Transverse colon (tissue), 4 donors: ENCODE measurements around the gene GLOD4. TPM values are rescaled to one million over a fixed set of nuclear protein-coding genes. Genes with fewer than 3 reads are reported as not detected.
A peak's percentile ranks its signal among the peaks of the same experiment; 100 is the strongest.
"Not testable (repeated sequence)": the region's sequence is repeated elsewhere in the genome, so short reads cannot be mapped to it uniquely, and the experiment has no call there.

Experiments
- DNase-seq: peaks from one replicate; pipeline ENCODE4 v3.0.0-alpha.2; 2019
- H3K27ac ChIP-seq, 4 donors: fragments of 200-600 bp; sonication (generic); 2 replicates each; pipeline ENCODE4 v1.5.1; 2016 to 2018; ENCODE audit warnings: inconsistent platforms in 4 of 4
- H3K27me3 ChIP-seq: fragments of 200-600 bp; sonication (generic); 2 replicates; pipeline ENCODE4 v1.5.1; 2017; ENCODE audit warnings: inconsistent platforms
- H3K36me3 ChIP-seq, 4 donors: fragments of 200-600 bp; sonication (generic); 2 replicates each; pipeline ENCODE4 v1.5.1; 2017 to 2019; ENCODE audit warnings: inconsistent platforms in 4 of 4
- H3K4me1 ChIP-seq, 4 donors: fragments of 200-600 bp; sonication (generic); 2 replicates each; pipeline ENCODE4 v1.5.1; 2017 to 2020; ENCODE audit warnings: inconsistent platforms in 4 of 4
- H3K4me3 ChIP-seq, 4 donors: fragments of 200-600 bp; sonication (generic); 1 replicate in 1 of 4; 2 replicates in 3 of 4; pipeline versions ENCODE4 v1.5.1 to v1.6.1; 2017 to 2019; ENCODE audit warnings: inconsistent platforms in 4 of 4
- H3K9me3 ChIP-seq, 2 donors: fragments of 200-600 bp; sonication (generic); 2 replicates each; pipeline ENCODE4 v1.5.1; 2017 to 2019; ENCODE audit warnings: inconsistent platforms in 2 of 2
- EP300 ChIP-seq: sonication (generic); formaldehyde crosslinking; IDR thresholded peaks from one replicate; pipeline ENCODE4 v1.6.1; 2017; ENCODE audit warnings: antibody characterized with exemption, low read depth
- POLR2A ChIP-seq: fragments of 450-650 bp; IDR thresholded peaks from one replicate; pipeline ENCODE4 v1.6.1; 2016; ENCODE audit warnings: antibody characterized with exemption, mild to moderate bottlenecking, moderate library complexity
- POLR2AphosphoS5 ChIP-seq, 3 donors: sonication (generic); formaldehyde crosslinking; IDR thresholded peaks; one replicate each; pipeline ENCODE4 v1.6.1; 2016; ENCODE audit warnings: antibody characterized with exemption in 3 of 3
- WGBS, 2 donors: methylation state at CpG; one replicate each; pipeline ENCODE4 v1.1.5; 2018; ENCODE audit warnings: low coverage in 1 of 2; 5-methylcytosine and 5-hydroxymethylcytosine counted together
- in situ Hi-C, 4 donors: fragments of 200-750 bp; cut with MboI; loops; one replicate each; pipeline versions ENCODE4 v1.15.0 to v1.15.1; 2017; ENCODE audit warnings: low sequenced_read_pairs in 3 of 4, low pct_ligation_motif_present in 1 of 4, low pct_unique_long_range_greater_than_20kb in 1 of 4
- intact Hi-C: fragments of 100-400 bp; cut with DNase I; formaldehyde crosslinking; loops from one replicate; pipeline ENCODE4 v1.15.1; 2023; ENCODE audit warnings: low total_unique reads
- total RNA-seq, 4 donors: library from RNA; depleted of rRNA; stranded (reverse); fragments of >200 nt; gene quantifications; one replicate each; pipeline ENCODE4 v1.1.0, GENCODE V29; 2016
- TF ChIP-seq, protein P1 (sequence below), 5 experiments: fragments of 200-600 bp in 3 of 5; fragments of 450-650 bp in 2 of 5; sonication (generic) in 3 of 5; IDR thresholded peaks; 1 replicate in 2 of 5; 2 replicates in 3 of 5; pipeline ENCODE4 v1.5.1; 2016 to 2017; ENCODE audit warnings: antibody characterized with exemption in 5 of 5, inconsistent platforms in 3 of 5, mild to moderate bottlenecking in 2 of 5, moderate library complexity in 1 of 5

Gene GLOD4
- total RNA-seq, 4 donors from 2014 or later = 65.5 to 124 (median 73.7) TPM

DNA sequence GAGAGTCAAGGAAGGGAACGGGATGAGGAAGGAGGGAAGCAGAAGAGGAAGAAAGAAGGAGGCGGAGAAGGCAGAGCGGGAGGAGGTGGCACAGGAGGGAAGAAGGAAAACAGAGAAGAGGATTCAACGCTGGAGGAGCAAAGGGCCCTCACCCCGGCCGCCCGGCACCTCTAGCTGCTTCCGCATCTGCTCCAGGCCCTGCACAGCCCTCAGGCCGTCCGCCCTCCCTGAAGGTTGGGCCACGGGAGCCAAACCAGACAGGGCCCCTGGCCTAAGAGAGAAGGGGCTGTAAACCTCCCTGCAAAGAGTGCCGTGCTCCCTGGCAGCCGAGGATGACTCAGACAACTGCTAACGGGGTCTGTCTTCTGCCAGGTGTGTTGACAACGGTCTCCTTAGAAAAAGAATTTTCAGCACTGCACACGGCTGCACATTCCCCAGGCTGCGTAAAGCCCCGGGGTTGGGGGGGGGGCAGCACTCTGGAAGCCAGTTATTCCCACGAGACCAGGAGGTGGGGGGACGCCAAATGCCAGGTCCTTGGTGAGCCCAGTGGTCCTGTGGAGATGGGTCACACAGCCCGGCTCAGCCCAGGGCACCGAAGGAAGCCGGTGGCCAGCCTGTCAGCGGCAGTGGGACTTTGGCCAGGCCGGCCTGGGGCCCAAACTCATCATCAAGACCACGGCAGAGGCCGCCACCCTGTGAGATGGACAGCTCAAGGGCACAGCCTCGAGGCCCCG lies 29.1 kb upstream of the GLOD4 start:
- intact Hi-C loops (no loop called here), in situ Hi-C loops (no loop called here)
- no peak for TF ChIP-seq POLR2A
- TF ChIP-seq EP300 = no peak
- TF ChIP-seq, protein P1, sequence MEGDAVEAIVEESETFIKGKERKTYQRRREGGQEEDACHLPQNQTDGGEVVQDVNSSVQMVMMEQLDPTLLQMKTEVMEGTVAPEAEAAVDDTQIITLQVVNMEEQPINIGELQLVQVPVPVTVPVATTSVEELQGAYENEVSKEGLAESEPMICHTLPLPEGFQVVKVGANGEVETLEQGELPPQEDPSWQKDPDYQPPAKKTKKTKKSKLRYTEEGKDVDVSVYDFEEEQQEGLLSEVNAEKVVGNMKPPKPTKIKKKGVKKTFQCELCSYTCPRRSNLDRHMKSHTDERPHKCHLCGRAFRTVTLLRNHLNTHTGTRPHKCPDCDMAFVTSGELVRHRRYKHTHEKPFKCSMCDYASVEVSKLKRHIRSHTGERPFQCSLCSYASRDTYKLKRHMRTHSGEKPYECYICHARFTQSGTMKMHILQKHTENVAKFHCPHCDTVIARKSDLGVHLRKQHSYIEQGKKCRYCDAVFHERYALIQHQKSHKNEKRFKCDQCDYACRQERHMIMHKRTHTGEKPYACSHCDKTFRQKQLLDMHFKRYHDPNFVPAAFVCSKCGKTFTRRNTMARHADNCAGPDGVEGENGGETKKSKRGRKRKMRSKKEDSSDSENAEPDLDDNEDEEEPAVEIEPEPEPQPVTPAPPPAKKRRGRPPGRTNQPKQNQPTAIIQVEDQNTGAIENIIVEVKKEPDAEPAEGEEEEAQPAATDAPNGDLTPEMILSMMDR (IDR thresholded peaks at IDR 0.05) = no peak
- no peak for TF ChIP-seq POLR2AphosphoS5 (IDR thresholded peaks at IDR 0.05)
- Histone ChIP-seq H3K27ac (peak overlapping the region in 1 of 4 donors; percentile 4), H3K36me3 (no peaks in the 10 kb centered on the region), H3K4me1 (no peaks in the 10 kb centered on the region), H3K4me3 (no peak overlapping the region), H3K9me3 (no peaks in the 10 kb centered on the region), H3K27me3 (no peaks in the 10 kb centered on the region)
- DNase-seq = no peak
- WGBS, 2 donors = 66 to 73% methylated on average over 9 to 24 of the region's 29 CpGs

DNA sequence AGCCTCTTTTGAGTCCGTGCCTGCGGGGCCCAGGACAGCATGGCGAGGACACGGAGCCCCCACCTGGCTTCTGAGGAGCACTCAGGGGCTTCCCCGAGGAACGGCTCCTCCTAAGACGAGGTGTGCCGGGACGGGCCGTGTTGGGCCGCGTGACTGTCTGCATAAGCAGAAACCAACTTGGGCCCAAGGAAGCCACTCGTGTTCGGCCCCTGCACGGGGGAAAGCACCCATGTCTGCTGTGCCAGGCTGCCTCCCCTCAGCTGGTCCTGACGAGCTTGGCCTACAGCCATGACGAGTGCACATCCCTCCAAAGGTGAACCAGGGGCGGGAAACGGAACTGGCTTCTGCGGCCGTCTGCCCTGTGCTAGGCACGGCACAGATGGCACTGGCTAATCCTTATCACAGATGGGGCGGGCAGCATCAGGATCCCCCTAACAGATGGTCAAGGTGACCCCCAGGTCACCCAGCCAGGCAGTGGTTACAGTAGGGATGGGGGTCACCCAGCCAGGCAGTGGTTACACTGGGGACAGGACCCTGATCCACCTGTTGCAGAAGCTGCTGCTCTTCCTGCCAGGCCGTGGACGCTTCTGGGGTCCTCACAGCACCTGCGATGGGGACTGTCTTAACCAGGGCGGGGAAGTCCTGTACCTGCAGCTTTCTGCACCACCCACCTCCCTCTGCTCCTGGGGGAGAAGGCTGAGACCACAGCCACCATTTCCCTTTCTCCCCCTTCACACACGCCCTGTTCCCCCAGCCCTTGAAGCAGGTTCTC lies 25.6 kb upstream of the GLOD4 start:
- 82 to 100% methylated on average over 3 to 28 of the region's 28 CpGs for WGBS, 2 donors
- in situ Hi-C loops (no loop called here), intact Hi-C loops (no loop called here)
- no peak overlapping the region for H3K27ac ChIP-seq
- TF ChIP-seq POLR2AphosphoS5 (IDR thresholded peaks at IDR 0.05) (no peak), POLR2A (no peak), EP300 (no peak)
- TF ChIP-seq, protein P1 (IDR thresholded peaks at IDR 0.05) = no peak
- H3K4me1 ChIP-seq = no peaks in the 10 kb centered on the region
- no peaks in the 10 kb centered on the region for H3K9me3 ChIP-seq
- no peak for DNase-seq
- no peaks in the 10 kb centered on the region for H3K27me3 ChIP-seq
- H3K36me3 ChIP-seq = no peaks in the 10 kb centered on the region
- H3K4me3 ChIP-seq = no peak overlapping the region

DNA sequence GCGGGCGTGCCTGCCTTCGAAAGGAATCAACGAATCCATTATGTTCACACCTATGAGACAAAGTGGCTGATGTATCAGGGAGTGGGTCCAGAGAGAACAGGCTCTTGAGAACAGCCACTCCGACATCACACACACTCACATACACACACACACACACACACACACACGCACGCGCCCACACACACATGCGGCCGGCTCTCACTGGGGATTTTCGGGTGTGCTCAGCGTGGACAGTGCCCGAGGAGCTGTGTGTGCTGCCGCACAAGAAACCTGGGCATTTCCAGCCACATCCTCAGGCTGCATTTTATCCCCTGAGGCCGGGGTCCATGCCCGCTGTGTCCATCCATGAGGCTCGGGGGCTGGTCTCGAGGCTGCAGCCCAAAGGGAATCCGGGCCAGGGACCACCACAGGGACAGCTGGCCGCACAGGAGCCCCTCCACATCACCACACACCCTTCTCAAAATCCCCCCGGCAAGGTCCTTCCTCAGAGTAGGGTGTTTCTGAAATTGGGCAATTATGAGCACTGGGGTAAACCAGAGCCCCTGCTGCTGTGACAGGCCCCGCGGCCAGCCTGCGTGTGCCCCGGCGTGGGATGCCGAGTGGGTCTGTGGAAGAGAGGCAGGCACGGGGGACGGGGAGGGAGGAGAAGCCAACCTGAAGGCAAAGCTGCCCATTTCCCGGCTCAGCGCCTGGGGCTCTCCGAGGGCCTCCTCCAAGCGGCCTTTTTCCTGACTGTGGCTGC lies 24.9 kb upstream of the GLOD4 start:
- intact Hi-C loops = no loop called here
- Histone ChIP-seq H3K4me3 (no peak overlapping the region), H3K36me3 (no peaks in the 10 kb centered on the region), H3K27me3 (no peaks in the 10 kb centered on the region), H3K9me3 (no peaks in the 10 kb centered on the region), H3K4me1 (no peaks in the 10 kb centered on the region), H3K27ac (no peak overlapping the region)
- 89 to 92% methylated on average over 4 to 33 of the region's 33 CpGs for WGBS, 2 donors
- no peak for DNase-seq
- TF ChIP-seq POLR2A (no peak), EP300 (no peak), POLR2AphosphoS5 (IDR thresholded peaks at IDR 0.05) (no peak)
- TF ChIP-seq, protein P1 (IDR thresholded peaks at IDR 0.05) = no peak
- in situ Hi-C loops = no loop called here

DNA sequence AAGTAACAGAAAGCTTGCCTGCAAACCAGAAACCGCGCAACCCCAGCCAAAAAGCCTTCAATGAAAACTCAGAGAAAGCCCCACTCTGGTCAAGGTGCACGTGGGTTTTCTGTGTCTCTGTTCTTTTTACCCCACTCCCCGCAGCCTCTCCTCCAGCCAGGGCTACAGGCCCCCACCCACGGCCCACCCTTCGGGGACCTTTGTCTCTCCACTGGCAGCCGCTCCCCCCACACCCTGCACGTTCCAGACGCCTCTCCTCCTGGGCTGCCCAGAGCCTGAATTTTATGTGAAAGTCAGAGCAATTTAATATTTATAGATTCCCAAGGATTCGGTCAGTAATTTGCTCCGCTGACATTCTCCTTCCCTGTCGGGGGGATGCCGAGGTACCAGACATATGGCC lies 24.3 kb upstream of the GLOD4 start:
- H3K4me3 ChIP-seq = no peak overlapping the region
- no peak for DNase-seq
- in situ Hi-C loops = no loop called here
- H3K27me3 ChIP-seq = no peaks in the 10 kb centered on the region
- WGBS, 2 donors = 75 to 81% methylated on average over 6 to 13 of the region's 13 CpGs
- TF ChIP-seq, protein P1 (IDR thresholded peaks at IDR 0.05) = no peak
- TF ChIP-seq POLR2A (no peak), POLR2AphosphoS5 (IDR thresholded peaks at IDR 0.05) (no peak), EP300 (no peak)
- no peaks in the 10 kb centered on the region for H3K4me1 ChIP-seq
- H3K9me3 ChIP-seq = no peaks in the 10 kb centered on the region
- H3K27ac ChIP-seq = no peak overlapping the region
- no peaks in the 10 kb centered on the region for H3K36me3 ChIP-seq
- intact Hi-C loops = no loop called here

- H3K9me3 ChIP-seq, intact Hi-C loops, in situ Hi-C loops, H3K4me1 ChIP-seq, DNase-seq, H3K27ac ChIP-seq, H3K27me3 ChIP-seq, H3K4me3 ChIP-seq, H3K36me3 ChIP-seq: not testable (repeated sequence)
- 83 to 90% methylated on average over 1 to 21 of the region's 23 CpGs for WGBS, 2 donors
These were observed 23.8 kb upstream of the GLOD4 start for GRCh38 chr17:805886-806285.
